Measurements from ENCODE around the gene VMP1.

GRCh38 chr17:59765038-59765437, 57.6 kb downstream of the VMP1 start:
- TF ChIP-seq, protein P1, sequence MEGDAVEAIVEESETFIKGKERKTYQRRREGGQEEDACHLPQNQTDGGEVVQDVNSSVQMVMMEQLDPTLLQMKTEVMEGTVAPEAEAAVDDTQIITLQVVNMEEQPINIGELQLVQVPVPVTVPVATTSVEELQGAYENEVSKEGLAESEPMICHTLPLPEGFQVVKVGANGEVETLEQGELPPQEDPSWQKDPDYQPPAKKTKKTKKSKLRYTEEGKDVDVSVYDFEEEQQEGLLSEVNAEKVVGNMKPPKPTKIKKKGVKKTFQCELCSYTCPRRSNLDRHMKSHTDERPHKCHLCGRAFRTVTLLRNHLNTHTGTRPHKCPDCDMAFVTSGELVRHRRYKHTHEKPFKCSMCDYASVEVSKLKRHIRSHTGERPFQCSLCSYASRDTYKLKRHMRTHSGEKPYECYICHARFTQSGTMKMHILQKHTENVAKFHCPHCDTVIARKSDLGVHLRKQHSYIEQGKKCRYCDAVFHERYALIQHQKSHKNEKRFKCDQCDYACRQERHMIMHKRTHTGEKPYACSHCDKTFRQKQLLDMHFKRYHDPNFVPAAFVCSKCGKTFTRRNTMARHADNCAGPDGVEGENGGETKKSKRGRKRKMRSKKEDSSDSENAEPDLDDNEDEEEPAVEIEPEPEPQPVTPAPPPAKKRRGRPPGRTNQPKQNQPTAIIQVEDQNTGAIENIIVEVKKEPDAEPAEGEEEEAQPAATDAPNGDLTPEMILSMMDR (IDR thresholded peaks at IDR 0.05; ENCODE audit: borderline replicate concordance, extremely low read depth, low read length, poor library complexity, severe bottlenecking) = no peak
- no peak for TF ChIP-seq EZH2 (IDR thresholded peaks at IDR 0.05; ENCODE audit: borderline replicate concordance, low read depth, low read length, severe bottlenecking)
